ENCODE data around the gene DPH2. TPM values are rescaled to one million over a fixed set of nuclear protein-coding genes. Genes with fewer than 3 reads are reported as not detected.

Gene DPH2
- total RNA-seq, 1 donor from 2014 or later, result 24.3 TPM

DNA sequence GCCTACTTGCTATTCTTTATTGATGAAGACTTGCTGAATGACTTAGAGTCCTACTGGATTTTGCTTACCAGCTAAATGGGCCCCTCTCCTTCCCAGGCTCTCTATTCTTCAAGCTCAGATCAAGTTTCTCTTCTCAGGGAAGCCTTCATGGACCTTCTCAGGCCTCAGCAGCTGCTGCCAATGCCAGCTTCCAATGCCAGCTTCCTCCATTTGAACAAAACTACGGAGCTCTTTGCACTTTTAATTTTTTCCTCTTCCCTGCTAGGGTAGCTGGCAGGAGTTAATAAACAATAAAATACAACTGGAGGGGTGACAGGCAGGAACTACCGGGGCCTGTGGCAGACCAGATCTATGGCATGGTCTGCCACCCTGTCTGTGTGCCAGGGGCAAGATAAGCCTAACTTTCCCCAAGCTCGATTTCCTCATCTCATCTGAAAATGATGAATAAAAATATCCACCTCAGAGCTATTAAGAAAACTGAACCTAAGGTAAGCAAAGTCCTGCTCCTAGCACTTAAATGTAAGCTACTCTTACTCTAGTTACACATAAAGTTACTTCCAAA, 24.1 kb upstream of the DPH2 start:
- DNase-seq, result no peak

- peak; percentile 97 for DNase-seq
These were observed 23.4 kb upstream of the DPH2 start, which contains the start of gene IPO13 for GRCh38 chr1:43946236-43947060. Gene IPO13, plus strand, starts transcription at chr1:43946950. Its CDS starts 651 bp downstream, at chr1:43947601.

DNA sequence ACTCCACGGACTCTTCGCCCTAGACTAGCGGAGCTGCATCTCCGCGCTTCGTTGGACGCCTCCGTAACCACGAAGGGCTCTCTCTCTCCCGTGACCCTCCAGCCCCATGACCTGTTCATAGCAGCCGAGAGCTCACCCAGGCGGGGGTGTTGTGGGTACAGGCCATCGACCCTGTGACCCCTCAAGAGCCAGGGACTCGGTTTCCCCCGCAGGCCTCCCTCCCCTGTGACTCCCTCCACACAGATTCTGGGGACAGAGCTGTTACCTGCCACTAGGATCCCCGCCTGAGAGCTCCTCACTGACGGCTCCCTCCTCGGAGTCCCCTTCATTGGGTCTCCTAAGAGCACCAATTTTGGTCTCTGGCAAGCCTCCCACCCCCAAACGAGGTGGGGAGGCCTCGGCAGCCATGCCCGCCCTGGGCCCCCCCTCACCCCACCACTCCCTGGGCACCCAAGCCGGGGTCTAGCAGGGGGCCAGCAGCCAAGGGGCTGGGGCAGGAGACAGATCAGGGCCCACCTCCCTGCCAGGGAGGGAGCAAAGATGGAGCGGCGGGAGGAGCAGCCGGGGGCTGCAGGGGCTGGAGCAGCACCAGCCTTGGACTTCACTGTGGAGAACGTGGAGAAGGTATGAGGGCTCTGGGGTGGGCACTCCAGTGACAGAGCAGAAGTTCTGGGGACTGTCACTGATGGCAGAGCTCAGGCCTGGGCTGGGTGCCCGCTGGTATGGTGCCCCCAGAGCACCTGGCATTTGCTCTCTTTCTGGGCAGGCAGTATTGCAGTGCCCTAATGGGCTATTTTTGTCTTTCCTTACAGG, 22.5 kb upstream of the DPH2 start:
- no peak for DNase-seq

- peak; percentile 19 for DNase-seq
These were observed 21.9 kb upstream of the DPH2 start for GRCh38 chr1:43947874-43948437.

GRCh38 chr1:43949678-43950077, 20.1 kb upstream of the DPH2 start:
- DNase-seq, result no peak

DNA sequence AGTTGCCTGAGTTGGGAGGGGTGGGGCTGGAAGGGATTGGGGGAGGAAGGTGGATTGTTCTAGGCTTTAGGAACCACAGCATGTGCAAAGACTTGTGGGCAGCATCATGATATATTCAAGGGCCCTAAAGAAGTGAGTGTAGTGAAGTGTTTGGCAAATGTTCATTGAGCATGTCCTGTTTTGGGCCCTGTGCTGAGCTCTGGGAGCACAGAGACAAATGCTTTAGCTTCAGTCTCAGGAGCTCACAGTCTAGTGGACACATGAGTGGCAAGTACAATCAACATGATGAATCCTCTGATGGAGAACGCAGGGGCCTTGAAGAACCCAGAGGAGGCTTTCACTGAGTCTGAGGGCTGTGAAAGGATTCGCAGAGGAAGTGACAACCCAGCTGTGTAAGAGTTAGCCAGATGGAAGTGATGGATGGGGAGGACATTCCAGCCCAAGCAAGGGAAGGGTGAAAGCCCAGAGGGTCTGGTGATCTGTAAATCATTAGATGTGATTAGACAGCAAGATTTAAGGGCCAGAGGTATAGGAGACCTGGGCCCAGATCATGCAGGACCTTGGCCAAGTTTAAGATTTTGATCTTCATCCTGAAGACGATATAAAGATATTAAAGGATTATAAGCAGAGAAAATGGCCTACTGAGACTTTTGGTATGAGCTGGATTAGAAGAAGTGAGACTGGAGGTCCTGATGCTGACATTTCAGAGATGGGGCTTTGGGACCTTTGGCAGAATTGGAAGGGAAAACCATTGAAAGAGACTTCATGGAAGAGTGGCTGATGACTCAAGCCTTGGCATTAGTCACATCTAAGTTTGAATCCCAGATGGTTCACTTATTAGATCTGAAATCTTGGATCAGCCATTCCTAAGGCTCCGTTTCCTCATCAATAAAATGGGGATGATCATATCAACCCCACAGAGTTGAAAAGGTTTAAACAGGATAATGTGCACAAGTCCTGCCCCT, 18.5 kb upstream of the DPH2 start:
- no peak for DNase-seq

DNA sequence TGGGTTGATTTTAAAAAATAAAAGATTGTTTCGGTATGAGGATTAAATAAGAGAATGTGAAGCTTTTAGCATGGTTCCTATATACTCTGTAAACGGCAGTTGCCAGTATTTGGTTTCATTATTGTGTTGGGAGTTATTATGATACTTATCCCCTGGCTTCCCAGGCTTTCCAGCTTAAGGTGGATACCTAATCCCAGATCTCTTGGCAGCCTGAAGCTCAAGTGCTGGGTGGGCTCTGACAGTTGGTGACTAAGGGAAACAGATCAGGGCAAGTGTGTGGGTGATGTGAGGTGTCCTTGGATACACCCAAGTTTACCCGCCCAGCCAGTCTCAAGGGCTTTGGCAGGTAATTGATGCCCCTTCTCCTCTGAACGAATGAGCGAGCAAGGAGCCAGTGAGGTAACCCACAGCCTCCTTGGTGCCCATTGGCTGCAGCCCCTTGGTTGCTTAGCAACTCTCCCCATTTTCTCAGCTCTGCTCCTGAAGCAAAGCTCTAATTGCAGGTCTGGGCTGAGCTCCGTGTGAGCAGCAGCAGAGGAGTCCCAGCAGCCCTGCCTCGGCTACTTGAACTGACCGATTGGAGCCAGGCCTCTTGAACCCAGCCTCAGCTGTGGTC, 17.0 kb upstream of the DPH2 start:
- no peak for DNase-seq

- no peak for DNase-seq
These were observed 16.4 kb upstream of the DPH2 start for GRCh38 chr1:43953361-43953760.

DNA sequence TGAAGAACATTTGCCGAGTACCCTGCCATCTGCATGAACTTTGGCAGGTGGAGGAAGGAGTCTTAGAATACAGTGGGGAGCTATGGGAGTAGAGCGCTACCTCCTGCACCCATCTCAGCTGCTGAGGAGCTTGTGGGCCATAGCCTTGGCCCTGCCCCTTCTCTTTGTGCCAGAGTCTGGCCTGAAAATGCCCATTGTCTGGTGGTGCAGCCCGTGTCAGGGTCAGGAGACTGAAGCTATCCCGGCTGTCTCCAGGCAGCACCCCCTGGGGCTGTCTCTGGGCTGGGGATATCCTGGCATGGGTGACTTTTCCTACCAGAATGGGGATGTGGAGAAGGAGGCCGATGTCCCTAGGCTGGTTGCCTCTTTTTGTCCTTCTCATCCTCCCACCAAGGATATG, 15.8 kb upstream of the DPH2 start:
- no peak for DNase-seq

- DNase-seq, result no peak
These were observed 13.6 kb upstream of the DPH2 start for GRCh38 chr1:43956234-43956633.

- DNase-seq, result no peak
These were observed 12.3 kb upstream of the DPH2 start for GRCh38 chr1:43957407-43958040.

- DNase-seq, result no peak
These were observed 11.2 kb upstream of the DPH2 start for GRCh38 chr1:43958351-43959255.

DNA sequence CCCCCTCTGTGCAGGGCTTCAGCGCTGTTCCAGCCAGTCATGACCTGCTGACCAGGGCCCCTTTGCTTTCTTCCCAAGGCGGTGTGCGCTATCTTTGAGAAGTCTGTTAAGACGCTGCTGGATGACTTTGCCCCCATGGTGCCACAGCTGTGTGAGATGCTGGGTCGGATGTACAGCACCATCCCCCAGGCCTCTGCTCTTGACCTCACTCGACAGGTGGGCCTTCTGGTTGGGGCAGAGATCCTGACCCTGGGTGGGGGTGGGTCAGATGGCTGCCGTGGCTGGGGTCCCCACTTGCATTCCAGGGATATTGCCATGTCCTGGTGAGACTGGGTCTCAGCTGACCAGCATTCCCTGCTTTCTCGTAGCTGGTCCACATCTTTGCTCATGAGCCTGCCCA, 9.0 kb upstream of the DPH2 start:
- DNase-seq, result no peak

- DNase-seq, result no peak
These were observed 8.1 kb upstream of the DPH2 start for GRCh38 chr1:43961692-43962091.

DNA sequence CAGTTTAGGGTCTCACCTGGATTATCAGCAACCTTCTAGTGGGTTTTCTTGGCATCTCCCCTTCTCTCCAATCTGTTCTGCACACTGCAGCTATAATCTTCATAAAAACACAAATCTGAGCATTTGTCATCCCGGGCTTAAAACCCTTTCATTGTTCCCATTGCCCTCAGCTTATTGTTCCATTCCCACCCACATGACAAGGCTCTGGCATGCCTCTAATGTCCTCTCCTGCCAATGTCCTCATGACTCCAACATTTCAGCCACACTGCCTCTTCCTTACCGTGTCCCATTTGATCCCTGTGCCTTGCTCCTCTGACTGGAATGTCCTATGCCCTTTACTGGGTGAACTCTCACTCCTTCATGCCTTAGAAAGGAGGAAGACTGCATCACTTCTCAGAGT, 7.5 kb upstream of the DPH2 start:
- no peak for DNase-seq

GRCh38 chr1:43963006-43963405, 6.8 kb upstream of the DPH2 start:
- DNase-seq, result no peak

- DNase-seq, result no peak
These were observed 5.9 kb upstream of the DPH2 start for GRCh38 chr1:43963890-43964289.

DNA sequence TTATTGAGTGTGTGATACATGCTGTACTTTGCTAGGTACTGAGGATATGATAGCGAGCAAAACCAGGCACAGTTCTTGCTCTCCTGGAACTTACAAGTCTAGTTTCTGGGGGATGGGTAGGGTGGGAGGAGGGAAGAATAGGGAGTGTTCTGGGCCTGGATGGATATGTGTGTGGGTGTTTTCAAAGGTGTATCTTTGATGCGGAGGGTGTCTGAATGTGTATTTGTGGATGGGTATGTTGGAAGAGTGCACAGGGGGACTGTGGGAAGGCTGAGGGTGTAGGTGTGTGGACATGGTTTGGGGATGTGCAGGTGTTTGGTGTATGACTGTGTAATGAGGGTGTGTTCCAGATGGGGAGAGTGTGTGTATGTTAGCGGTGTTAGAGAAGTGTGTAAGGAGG, 4.5 kb upstream of the DPH2 start:
- no peak for DNase-seq

- peak; percentile 61 for DNase-seq
These were observed 1.4 kb upstream of the DPH2 start for GRCh38 chr1:43968348-43968948.

- DNase-seq, result no peak
These were observed 429 bp upstream of the DPH2 start for GRCh38 chr1:43969416-43969745.

Data from dermis blood vessel endothelial cell (primary cell).